Glutamatergic neuron (in vitro differentiated cells): ENCODE results near the gene BTBD9. TPM values are rescaled to one million over a fixed set of nuclear protein-coding genes. Genes with fewer than 3 reads are reported as not detected.

Experiments
- DNase-seq: peaks from one replicate; pipeline ENCODE4 v3.0.0; 2022
- H3K27ac Mint-ChIP-seq: one replicate; pipeline ENCODE4 v1.8.0; 2020; ENCODE audit warnings: mild to moderate bottlenecking, mixed read lengths, inconsistent platforms; ENCODE audit not compliant: unreplicated experiment
- H3K27me3 Mint-ChIP-seq: one replicate; pipeline ENCODE4 v1.8.0; 2020; ENCODE audit warnings: mild to moderate bottlenecking, moderate library complexity, mixed read lengths, inconsistent platforms; ENCODE audit not compliant: unreplicated experiment
- H3K36me3 Mint-ChIP-seq: one replicate; pipeline ENCODE4 v1.8.0; 2020; ENCODE audit warnings: mild to moderate bottlenecking, mixed read lengths, inconsistent platforms; ENCODE audit not compliant: unreplicated experiment
- H3K4me1 Mint-ChIP-seq: one replicate; pipeline ENCODE4 v1.8.0; 2020; ENCODE audit warnings: mild to moderate bottlenecking, low read depth, mixed read lengths, inconsistent platforms; ENCODE audit not compliant: unreplicated experiment
- H3K4me3 Mint-ChIP-seq: one replicate; pipeline ENCODE4 v1.8.0; 2020; ENCODE audit warnings: mild to moderate bottlenecking, mixed read lengths, inconsistent platforms; ENCODE audit not compliant: unreplicated experiment
- H3K9me3 Mint-ChIP-seq: one replicate; pipeline ENCODE4 v1.8.0; 2020; ENCODE audit warnings: mild to moderate bottlenecking, moderate library complexity, mixed read lengths, inconsistent platforms; ENCODE audit not compliant: unreplicated experiment
- total RNA-seq: library from RNA; stranded (reverse); fragmentation: NEBNext Ultra II Directional; extraction: Animal tissue kit (Norgen Biotek cat#: 25700); gene quantifications from one replicate; pipeline ENCODE4 v1.2.1, GENCODE V29; 2021; ENCODE audit not compliant: unreplicated experiment
- TF ChIP-seq, protein P1 (sequence below): fragments of 200-600 bp; sonication (generic); IDR thresholded peaks from one replicate; pipeline ENCODE4 v1.5.0; 2021; ENCODE audit not compliant: partially characterized antibody, unreplicated experiment

Gene BTBD9
- total RNA-seq, 1 donor from 2014 or later: 18.8 TPM

DNA sequence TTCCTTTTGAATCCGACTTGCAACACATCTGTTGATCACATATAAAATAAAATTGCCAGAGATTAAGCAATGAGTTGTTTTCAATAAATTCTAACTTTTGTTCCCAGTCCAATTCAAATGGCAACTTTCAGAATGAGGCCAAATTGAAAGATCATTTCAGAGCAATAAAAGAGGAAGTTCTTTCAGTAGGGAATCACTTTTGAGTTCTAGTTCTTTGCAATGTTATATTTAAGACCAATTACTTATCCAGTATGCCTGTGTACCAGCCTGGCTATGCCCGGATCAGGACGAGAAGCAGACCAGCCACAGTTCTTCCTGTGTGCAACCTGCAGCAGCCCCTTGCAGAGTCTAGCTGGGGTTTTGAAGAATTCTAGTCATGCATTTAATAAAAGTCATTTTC, 232.5 kb downstream of the BTBD9 start:
- Mint-ChIP-seq H3K27me3 (no peaks in the 10 kb centered on the region), H3K4me1 (peaks cover 20% of the 10 kb centered on the region)
- TF ChIP-seq, protein P1, sequence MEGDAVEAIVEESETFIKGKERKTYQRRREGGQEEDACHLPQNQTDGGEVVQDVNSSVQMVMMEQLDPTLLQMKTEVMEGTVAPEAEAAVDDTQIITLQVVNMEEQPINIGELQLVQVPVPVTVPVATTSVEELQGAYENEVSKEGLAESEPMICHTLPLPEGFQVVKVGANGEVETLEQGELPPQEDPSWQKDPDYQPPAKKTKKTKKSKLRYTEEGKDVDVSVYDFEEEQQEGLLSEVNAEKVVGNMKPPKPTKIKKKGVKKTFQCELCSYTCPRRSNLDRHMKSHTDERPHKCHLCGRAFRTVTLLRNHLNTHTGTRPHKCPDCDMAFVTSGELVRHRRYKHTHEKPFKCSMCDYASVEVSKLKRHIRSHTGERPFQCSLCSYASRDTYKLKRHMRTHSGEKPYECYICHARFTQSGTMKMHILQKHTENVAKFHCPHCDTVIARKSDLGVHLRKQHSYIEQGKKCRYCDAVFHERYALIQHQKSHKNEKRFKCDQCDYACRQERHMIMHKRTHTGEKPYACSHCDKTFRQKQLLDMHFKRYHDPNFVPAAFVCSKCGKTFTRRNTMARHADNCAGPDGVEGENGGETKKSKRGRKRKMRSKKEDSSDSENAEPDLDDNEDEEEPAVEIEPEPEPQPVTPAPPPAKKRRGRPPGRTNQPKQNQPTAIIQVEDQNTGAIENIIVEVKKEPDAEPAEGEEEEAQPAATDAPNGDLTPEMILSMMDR: no peak

DNA sequence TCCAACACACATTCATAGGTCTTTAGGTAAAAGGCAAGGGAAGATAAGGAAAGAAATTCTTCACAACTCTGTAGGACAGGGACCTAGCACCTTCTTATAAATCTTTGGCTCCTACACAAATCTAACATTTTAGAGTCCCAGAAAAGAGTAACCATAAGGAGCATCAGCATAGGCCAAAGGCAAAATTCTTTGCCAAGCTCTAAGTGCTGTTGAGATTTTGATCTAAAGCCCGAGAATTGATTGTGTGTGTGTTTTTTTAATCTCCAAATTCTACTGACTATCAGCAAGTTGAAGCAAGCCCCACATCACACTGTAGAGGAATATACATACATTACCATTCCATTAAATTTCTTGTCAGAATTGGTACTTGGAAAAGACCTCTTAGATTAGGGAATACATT, 233.6 kb downstream of the BTBD9 start:
- Mint-ChIP-seq H3K27ac (no peak overlapping the region), H3K9me3 (no peaks in the 10 kb centered on the region), H3K27me3 (no peaks in the 10 kb centered on the region)

More for the DNA sequence above, 232.5 kb downstream of the BTBD9 start:
- Mint-ChIP-seq H3K27ac (no peak overlapping the region), H3K9me3 (no peaks in the 10 kb centered on the region), H3K36me3 (no peaks in the 10 kb centered on the region), H3K4me3 (no peak overlapping the region)
- DNase-seq: no peak

DNA sequence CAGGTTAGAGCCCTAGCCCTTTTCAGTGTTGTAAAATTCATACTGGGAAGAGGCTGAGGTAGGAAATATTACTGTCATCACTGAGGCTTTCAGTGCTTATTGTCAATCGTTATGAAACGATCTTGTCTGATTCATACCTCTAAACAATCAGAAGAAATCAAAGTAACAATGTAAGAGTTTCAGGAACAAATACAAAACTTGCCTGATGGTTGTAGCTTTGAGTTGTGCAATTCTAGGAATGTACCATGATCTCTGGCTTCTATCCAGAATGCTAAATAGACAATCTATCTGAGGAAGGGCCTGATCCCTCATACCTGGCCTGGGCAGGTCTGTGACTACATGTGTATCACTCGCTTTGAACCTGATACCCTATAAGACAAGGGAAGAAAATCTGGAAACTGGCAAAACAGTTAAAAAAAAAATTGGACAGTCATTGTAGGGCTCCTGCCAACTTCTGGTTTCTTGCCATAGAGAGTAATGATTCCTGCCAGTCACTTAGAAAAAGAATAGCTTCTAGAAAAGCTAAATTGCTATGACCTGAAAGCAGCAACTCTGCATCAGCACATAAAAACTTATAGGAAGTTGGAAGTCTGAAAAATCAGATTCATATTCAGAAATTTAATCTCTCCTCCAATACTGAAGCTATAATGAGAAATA, 234.7 kb downstream of the BTBD9 start:
- no peaks in the 10 kb centered on the region for H3K27me3 Mint-ChIP-seq
- H3K9me3 Mint-ChIP-seq: no peaks in the 10 kb centered on the region
- H3K36me3 Mint-ChIP-seq: no peaks in the 10 kb centered on the region
- H3K4me1 Mint-ChIP-seq: peaks cover 20% of the 10 kb centered on the region
- no peak for DNase-seq
- no peak overlapping the region for H3K27ac Mint-ChIP-seq
- TF ChIP-seq, protein P1: no peak
- no peak overlapping the region for H3K4me3 Mint-ChIP-seq

More for the DNA sequence above, 233.6 kb downstream of the BTBD9 start:
- H3K36me3 Mint-ChIP-seq: no peaks in the 10 kb centered on the region
- peaks cover 20% of the 10 kb centered on the region for H3K4me1 Mint-ChIP-seq
- no peak overlapping the region for H3K4me3 Mint-ChIP-seq
- no peak for DNase-seq
- TF ChIP-seq, protein P1: no peak

DNA sequence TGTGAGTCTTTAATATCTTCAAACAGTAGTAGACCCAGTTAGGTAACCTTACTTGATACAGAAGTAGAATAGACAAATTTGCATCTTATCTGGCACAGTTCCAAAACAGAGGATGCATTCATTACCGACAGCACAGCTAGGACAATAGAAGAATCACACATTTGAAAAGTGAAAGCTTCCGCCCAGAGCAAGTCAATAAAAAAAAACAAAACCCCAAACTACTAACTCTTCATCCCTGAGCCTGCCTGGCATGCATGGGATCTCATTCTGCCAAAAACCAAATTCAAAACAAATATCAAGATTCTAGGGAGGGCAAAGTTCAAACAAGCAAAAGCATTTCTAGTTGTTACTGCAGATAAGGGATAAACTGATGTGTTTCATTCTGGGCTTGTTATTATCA, 235.4 kb downstream of the BTBD9 start:
- H3K9me3 Mint-ChIP-seq: no peaks in the 10 kb centered on the region
- no peak for DNase-seq

DNA sequence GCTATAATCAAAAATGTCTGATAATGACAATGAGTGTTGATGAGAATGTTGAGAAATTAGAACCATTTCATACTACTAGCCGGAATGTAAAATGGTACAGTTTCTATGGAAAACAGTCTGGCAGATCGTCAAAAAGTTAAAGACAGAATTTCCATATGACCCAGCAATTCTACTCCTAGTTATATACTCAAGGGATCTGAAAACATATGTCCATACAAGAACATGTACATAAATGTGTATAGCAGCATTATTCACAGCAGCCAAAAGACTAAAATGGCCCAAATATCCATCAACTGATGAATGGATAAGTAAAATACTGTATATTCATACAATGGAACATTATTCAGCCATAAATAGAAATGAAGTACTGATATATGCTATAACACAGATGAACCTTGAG, 236.2 kb downstream of the BTBD9 start:
- Mint-ChIP-seq H3K4me3 (no peak overlapping the region), H3K27me3 (no peaks in the 10 kb centered on the region), H3K27ac (no peak overlapping the region), H3K36me3 (no peaks in the 10 kb centered on the region), H3K9me3 (no peaks in the 10 kb centered on the region), H3K4me1 (peaks cover 20% of the 10 kb centered on the region)
- TF ChIP-seq, protein P1: no peak
- DNase-seq: no peak

More for the DNA sequence above, 235.4 kb downstream of the BTBD9 start:
- Mint-ChIP-seq H3K27me3 (no peaks in the 10 kb centered on the region), H3K36me3 (no peaks in the 10 kb centered on the region), H3K27ac (peak overlapping the region; percentile 30), H3K4me3 (no peak overlapping the region), H3K4me1 (peaks cover 20% of the 10 kb centered on the region)
- TF ChIP-seq, protein P1: no peak
